ENCODE measurements around the gene FKBP14. TPM values are rescaled to one million over a fixed set of nuclear protein-coding genes. Genes with fewer than 3 reads are reported as not detected.

Gene FKBP14
- total RNA-seq, 1 experiment from 2014 or later: 29.8 TPM

DNA sequence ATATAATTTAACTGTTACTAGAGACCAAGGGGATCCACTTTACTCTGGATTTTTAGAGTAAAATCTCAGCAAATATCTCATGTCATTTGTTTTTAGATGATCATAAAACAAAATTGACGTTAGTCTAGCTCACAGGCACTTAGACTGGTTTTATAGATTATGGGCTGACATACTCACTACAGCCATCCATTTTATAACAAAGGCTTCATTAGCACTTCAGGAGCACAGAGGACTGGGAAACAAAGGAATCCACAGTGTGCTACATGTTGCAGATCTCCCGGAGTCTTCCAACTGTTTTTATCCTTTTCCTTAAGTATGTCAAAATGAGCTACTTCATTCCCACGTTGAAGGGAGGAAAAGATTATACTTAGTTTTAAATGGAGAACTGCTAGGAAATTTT is 21.0 kb downstream of the FKBP14 start:
- BruUV-seq (replicated peaks): no TSS peak
- H3K36me3 ChIP-seq (ENCODE audit: low read depth): no peaks in the 10 kb centered on the region
- H3K4me1 ChIP-seq (replicated peaks; ENCODE audit: insufficient read depth): no peaks in the 10 kb centered on the region
- no peak overlapping the region for H3K4me3 ChIP-seq
- H3K9me3 ChIP-seq (ENCODE audit: insufficient read depth, low read depth): no peaks in the 10 kb centered on the region
- no peaks in the 10 kb centered on the region for H3K27me3 ChIP-seq (ENCODE audit: insufficient read depth, low read depth)
- ChIA-PET POLR2A (ENCODE audit: unreplicated experiment) (interaction anchor here (0.6 kb wide), 1 partner anchor 386 kb away, joined by 3 read pairs; no protein-coding TSS in a partner anchor), CTCF (interaction anchor here (0.6 kb wide), 1 partner anchor 510 kb away, joined by 4 read pairs; no protein-coding TSS in a partner anchor)
- H3K4me2 ChIP-seq: no peak overlapping the region
- H3F3A ChIP-seq (ENCODE audit: insufficient read depth, low read depth): no peaks in the 10 kb centered on the region; the same call in 1 of the 2 replicates
- no peak for TF ChIP-seq EZH2 (IDR thresholded peaks at IDR 0.05; ENCODE audit: low read depth)
- TF ChIP-seq, protein P1, sequence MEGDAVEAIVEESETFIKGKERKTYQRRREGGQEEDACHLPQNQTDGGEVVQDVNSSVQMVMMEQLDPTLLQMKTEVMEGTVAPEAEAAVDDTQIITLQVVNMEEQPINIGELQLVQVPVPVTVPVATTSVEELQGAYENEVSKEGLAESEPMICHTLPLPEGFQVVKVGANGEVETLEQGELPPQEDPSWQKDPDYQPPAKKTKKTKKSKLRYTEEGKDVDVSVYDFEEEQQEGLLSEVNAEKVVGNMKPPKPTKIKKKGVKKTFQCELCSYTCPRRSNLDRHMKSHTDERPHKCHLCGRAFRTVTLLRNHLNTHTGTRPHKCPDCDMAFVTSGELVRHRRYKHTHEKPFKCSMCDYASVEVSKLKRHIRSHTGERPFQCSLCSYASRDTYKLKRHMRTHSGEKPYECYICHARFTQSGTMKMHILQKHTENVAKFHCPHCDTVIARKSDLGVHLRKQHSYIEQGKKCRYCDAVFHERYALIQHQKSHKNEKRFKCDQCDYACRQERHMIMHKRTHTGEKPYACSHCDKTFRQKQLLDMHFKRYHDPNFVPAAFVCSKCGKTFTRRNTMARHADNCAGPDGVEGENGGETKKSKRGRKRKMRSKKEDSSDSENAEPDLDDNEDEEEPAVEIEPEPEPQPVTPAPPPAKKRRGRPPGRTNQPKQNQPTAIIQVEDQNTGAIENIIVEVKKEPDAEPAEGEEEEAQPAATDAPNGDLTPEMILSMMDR (conservative IDR thresholded peaks at IDR 0.05): no peak
- H3K27ac ChIP-seq: no peak overlapping the region
- H3K79me2 ChIP-seq (ENCODE audit: low read depth): no peaks in the 10 kb centered on the region
- no peaks in the 10 kb centered on the region for H4K20me1 ChIP-seq (ENCODE audit: insufficient read depth)
- DNase-seq: no peak
- intact Hi-C loops (cut with micrococcal nuclease; ENCODE audit: unreplicated experiment): no loop called here
- H3K9me2 ChIP-seq (ENCODE audit: insufficient read depth): no peaks in the 10 kb centered on the region
- H2AFZ ChIP-seq: no peak overlapping the region

DNA sequence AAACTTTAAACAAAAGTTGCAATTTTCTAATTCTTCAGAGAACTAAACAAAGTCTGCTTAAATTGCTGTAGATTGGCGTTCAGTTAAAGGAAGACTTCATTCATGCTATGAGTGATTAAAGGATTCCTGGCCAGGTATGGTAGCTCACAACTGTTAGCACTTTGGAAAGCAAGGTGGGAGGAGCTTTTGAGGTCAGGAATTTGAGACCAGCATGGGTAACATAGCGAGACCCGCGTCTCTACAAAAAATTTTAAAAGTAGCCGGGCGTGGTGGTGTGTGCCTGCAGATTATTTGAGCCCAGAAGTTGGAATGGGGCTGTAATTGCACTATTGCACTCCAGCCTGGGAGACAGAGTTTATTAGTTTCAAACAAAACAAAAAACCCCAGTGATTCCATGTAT is 23.4 kb downstream of the FKBP14 start:
- Histone ChIP-seq H3K9me2 (ENCODE audit: insufficient read depth) (no peaks in the 10 kb centered on the region), H3K4me3 (no peak overlapping the region), H2AFZ (no peak overlapping the region), H3K36me3 (ENCODE audit: low read depth) (no peaks in the 10 kb centered on the region), H3K79me2 (ENCODE audit: low read depth) (no peaks in the 10 kb centered on the region), H3K27ac (no peak overlapping the region), H3F3A (ENCODE audit: insufficient read depth, low read depth) (no peaks in the 10 kb centered on the region; the same call in 1 of the 2 replicates), H3K9me3 (ENCODE audit: insufficient read depth, low read depth) (no peaks in the 10 kb centered on the region), H3K27me3 (ENCODE audit: insufficient read depth, low read depth) (no peaks in the 10 kb centered on the region), H3K4me1 (replicated peaks; ENCODE audit: insufficient read depth) (no peaks in the 10 kb centered on the region), H4K20me1 (ENCODE audit: insufficient read depth) (no peaks in the 10 kb centered on the region), H3K4me2 (no peak overlapping the region)
- no peak for DNase-seq
- ChIA-PET CTCF (interaction anchor here (0.5 kb wide), 1 partner anchor 59 kb away, joined by 5 read pairs; no protein-coding TSS in a partner anchor), POLR2A (ENCODE audit: unreplicated experiment) (interaction anchor here (0.7 kb wide), 1 partner anchor 16 kb away, joined by 28 read pairs; no protein-coding TSS in a partner anchor)
- TF ChIP-seq EZH2 (IDR thresholded peaks at IDR 0.05; ENCODE audit: low read depth): no peak
- BruUV-seq (replicated peaks): no TSS peak
- intact Hi-C loops (cut with micrococcal nuclease; ENCODE audit: unreplicated experiment): no loop called here

DNA sequence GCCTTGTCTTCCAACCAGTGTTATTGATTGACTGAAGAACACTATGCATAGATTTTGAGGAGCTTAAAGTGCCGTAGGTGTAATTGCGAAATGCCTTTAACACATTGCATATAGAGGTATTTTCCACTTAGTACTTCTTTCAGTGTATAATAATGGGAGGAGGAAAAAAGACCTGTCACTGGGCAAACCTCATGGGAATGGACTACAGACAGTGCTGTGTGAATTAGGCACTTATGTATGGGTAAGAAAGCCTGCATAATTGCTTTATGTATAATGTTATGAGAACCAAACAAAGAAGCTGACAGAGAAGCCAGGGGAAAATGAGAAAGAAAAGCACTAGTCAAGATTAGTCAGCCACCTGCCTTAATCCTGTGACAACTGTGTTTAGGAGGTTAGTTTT is 24.5 kb downstream of the FKBP14 start:
- Histone ChIP-seq H3K4me1 (replicated peaks; ENCODE audit: insufficient read depth) (no peaks in the 10 kb centered on the region), H3K4me3 (no peak overlapping the region), H3K36me3 (ENCODE audit: low read depth) (peaks cover under 1% of the 10 kb centered on the region; the same call in 1 of the 2 replicates), H3K79me2 (ENCODE audit: low read depth) (no peaks in the 10 kb centered on the region), H3K9me2 (ENCODE audit: insufficient read depth) (no peaks in the 10 kb centered on the region), H3K27me3 (ENCODE audit: insufficient read depth, low read depth) (no peaks in the 10 kb centered on the region), H2AFZ (no peak overlapping the region), H3K9me3 (ENCODE audit: insufficient read depth, low read depth) (peaks cover 4% of the 10 kb centered on the region; the same call in 1 of the 2 replicates), H4K20me1 (ENCODE audit: insufficient read depth) (no peaks in the 10 kb centered on the region), H3K4me2 (no peak overlapping the region), H3K27ac (no peak overlapping the region), H3F3A (ENCODE audit: insufficient read depth, low read depth) (no peaks in the 10 kb centered on the region; the same call in 1 of the 2 replicates)
- no TSS peak for BruUV-seq (replicated peaks)
- ChIA-PET CTCF (no interaction called here), POLR2A (ENCODE audit: unreplicated experiment) (no interaction called here)
- no peak for DNase-seq
- intact Hi-C loops (cut with micrococcal nuclease; ENCODE audit: unreplicated experiment): no loop called here
- no peak for TF ChIP-seq EZH2 (IDR thresholded peaks at IDR 0.05; ENCODE audit: low read depth)
- TF ChIP-seq, protein P1 (conservative IDR thresholded peaks at IDR 0.05): no peak

DNA sequence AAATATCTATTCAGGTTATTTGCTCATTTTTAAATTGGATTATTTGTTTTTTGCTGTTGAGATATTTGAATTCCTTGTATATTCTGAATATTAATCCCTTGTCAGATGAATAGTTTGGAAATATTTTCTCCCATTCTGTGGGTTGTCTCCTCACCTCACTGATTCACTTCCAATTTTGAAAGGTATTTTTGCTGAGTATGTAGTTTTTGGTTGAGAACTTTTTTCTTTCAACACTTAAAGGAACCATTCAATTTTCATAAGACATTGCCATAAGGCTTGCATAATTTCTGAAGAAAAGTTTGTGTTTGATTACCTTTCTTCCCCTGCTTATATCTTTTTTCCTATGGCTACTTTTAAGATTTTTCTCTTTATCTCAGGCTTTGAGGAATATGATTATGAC is 28.0 kb downstream of the FKBP14 start:
- POLR2A ChIA-PET (ENCODE audit: unreplicated experiment): no interaction called here
- intact Hi-C loops (cut with micrococcal nuclease; ENCODE audit: unreplicated experiment): no loop called here
- H3F3A ChIP-seq (ENCODE audit: insufficient read depth, low read depth): no peaks in the 10 kb centered on the region; the same call in 1 of the 2 replicates

More for the DNA sequence above, 28.0 kb downstream of the FKBP14 start:
- no peak for DNase-seq
- no peak overlapping the region for H3K4me3 ChIP-seq
- no peak overlapping the region for H3K4me2 ChIP-seq
- no peaks in the 10 kb centered on the region for H3K27me3 ChIP-seq (ENCODE audit: insufficient read depth, low read depth)
- peaks cover 22% of the 10 kb centered on the region for H3K9me3 ChIP-seq (ENCODE audit: insufficient read depth, low read depth)
- TF ChIP-seq, protein P1 (conservative IDR thresholded peaks at IDR 0.05): no peak
- TF ChIP-seq EZH2 (IDR thresholded peaks at IDR 0.05; ENCODE audit: low read depth): no peak
- no peak overlapping the region for H2AFZ ChIP-seq
- no peaks in the 10 kb centered on the region for H3K9me2 ChIP-seq (ENCODE audit: insufficient read depth)
- H3K27ac ChIP-seq: no peak overlapping the region
- H3K79me2 ChIP-seq (ENCODE audit: low read depth): no peaks in the 10 kb centered on the region
- H3K36me3 ChIP-seq (ENCODE audit: low read depth): peaks cover 7% of the 10 kb centered on the region
- CTCF ChIA-PET: no interaction called here
- BruUV-seq (replicated peaks): no TSS peak
- H3K4me1 ChIP-seq (replicated peaks; ENCODE audit: insufficient read depth): peaks cover 12% of the 10 kb centered on the region
- no peaks in the 10 kb centered on the region for H4K20me1 ChIP-seq (ENCODE audit: insufficient read depth)
